ENCODE measurements around the gene CGB8.

CGB8 gene

GRCh38 chr19:49006905-49007304 lies 42.0 kb downstream of the CGB8 start:
- DNase-seq (ENCODE audit: low spot score), result no peak

DNA sequence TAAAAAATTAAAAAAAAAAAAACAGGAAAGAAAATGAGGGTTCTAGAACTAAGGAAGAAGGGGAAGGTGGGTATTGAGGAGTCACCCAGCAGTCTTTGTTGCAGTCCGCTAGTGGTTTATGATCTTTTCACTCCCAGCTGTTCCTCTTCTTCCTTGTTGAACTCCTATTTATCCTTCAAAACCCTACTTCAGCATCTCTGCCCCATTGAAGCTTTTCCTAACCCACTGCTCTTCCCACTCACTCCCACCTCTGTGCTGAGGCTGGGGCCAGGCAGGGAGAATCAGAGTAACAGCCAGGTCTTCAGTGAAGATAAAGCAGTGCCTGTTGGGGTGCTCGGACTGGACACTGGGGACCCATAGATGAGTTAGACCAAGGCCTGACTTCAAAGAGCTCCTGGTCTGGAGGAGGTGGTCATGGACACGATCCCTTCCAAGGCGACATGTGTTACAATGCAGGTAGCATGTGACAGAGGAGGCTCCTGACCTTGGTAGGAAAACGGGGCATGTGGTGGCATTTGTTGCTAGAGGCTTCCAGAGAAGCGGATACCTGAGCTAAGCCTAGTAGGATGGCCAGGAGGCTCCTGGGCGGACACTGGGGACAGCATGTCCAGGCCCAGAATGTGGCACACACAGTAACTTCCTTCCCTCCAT lies 43.8 kb downstream of the CGB8 start:
- DNase-seq (ENCODE audit: low spot score), result no peak

- no peak for DNase-seq (ENCODE audit: low spot score)
These were observed 44.8 kb downstream of the CGB8 start for GRCh38 chr19:49004133-49004532.

DNA sequence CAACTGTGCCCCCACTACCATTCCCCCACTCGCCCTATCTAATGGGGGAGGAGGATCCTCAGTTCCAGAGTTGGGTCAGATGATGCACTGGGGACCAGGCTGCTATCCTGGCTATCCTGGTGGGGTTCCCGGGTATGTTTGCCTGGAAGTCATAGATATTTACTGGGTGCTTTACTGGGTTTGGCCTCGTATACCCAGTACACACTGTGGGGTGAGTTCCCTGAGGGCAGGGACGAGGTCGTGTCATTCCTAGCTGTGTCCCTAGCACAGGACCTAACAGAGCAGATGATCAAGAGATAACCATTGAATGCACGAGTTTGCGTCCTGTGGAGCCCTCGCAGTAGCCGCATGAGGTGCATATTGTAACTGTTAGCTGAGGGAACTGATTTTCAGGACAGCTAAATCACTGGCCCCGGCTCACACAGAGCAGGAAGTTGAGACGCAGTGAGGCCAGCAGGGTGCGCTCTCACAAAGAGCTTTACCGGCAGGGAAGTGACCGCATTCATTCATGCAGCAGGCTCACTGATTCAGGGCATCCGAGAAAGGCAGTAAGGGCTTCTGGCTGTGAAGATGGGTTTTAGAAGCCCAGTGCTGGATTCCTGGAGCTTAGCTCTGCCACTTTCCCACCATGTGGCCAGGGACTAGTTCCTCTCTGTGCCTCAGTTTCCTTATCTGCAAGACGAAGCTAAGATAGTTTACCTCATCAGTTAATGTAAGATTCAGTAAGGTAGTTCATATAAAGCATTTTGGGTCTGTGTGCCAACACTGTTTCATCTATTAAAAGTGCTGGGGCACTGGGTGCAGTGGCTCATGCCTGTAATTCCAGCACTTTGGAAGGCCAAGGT lies 49.2 kb downstream of the CGB8 start:
- peak; percentile 71 for DNase-seq (ENCODE audit: low spot score)

GRCh38 chr19:48997972-48998371 lies 50.9 kb downstream of the CGB8 start:
- DNase-seq (ENCODE audit: low spot score), result peak; percentile 74
